Right lobe of liver (tissue), 6 donors: Measurements from ENCODE around the gene PTOV1. TPM values are rescaled to one million over a fixed set of nuclear protein-coding genes. Genes with fewer than 3 reads are reported as not detected.

Source experiments
- ATAC-seq, 4 donors: fragments of 200-7000 bp; cut with Tn5 transposase; one replicate each; pipeline ENCODE4 v1.9.1; 2020; ENCODE audit warnings: mild to moderate bottlenecking in 4 of 4, moderate library complexity in 4 of 4
- DNase-seq, 3 donors: peaks; one replicate each; pipeline ENCODE4 v3.0.0-alpha.2; 2020
- H3K27ac ChIP-seq, 3 donors: fragments of 200-600 bp; one replicate each; pipeline ENCODE4 v1.8.0; 2022
- H3K27me3 ChIP-seq, 2 donors: fragments of 200-600 bp; one replicate each; pipeline ENCODE4 v1.8.0; 2022
- H3K36me3 ChIP-seq, 4 donors: fragments of 200-600 bp; sonication (generic) in 1 of 4; one replicate each; pipeline versions ENCODE4 v1.5.1 to v1.8.0; 2017 to 2022; ENCODE audit warnings: control low read depth in 1 of 4
- H3K4me1 ChIP-seq, 4 donors: fragments of 200-600 bp; sonication (generic) in 1 of 4; one replicate each; pipeline versions ENCODE4 v1.5.1 to v1.8.0; 2017 to 2022; ENCODE audit warnings: control low read depth in 1 of 4
- H3K4me3 ChIP-seq, 3 donors: fragments of 200-600 bp; one replicate each; pipeline ENCODE4 v1.8.0; 2022
- H3K9me3 ChIP-seq, 4 donors: fragments of 200-600 bp; sonication (generic) in 1 of 4; one replicate each; pipeline versions ENCODE4 v1.5.1 to v1.8.0; 2017 to 2022; ENCODE audit warnings: control low read depth in 1 of 4
- CTCF ChIP-seq, 4 donors: fragments of 200-600 bp in 3 of 4; fragments of 450-650 bp in 1 of 4; IDR thresholded peaks; one replicate each; pipeline versions ENCODE4 v1.5.1 to v1.8.0; 2016 to 2022; ENCODE audit warnings: antibody characterized with exemption in 4 of 4, mild to moderate bottlenecking in 2 of 4
- POLR2A ChIP-seq: fragments of 450-650 bp; IDR thresholded peaks from one replicate; pipeline ENCODE4 v1.6.1; 2017; ENCODE audit warnings: antibody characterized with exemption, mild to moderate bottlenecking
- WGBS: methylation state at CpG from one replicate; pipeline ENCODE4 v1.1.6; 2018; ENCODE audit warnings: low coverage, low lambda C conversion rate; ENCODE audit not compliant: insufficient coverage; ENCODE audit errors: missing lambda C conversion rate; 5-methylcytosine and 5-hydroxymethylcytosine counted together
- intact Hi-C, 2 donors: fragments of 100-400 bp; cut with DNase I; formaldehyde crosslinking; loops; one replicate each; pipeline versions ENCODE4 v1.11.2 to v1.14.1; 2022
- total RNA-seq, 6 experiments: library from RNA; depleted of rRNA in 2 of 6; stranded (reverse); fragments of >200 nt in 2 of 6; fragmentation: NEBNext Ultra II Directional in 3 of 6; extraction: Animal tissue kit (Norgen Biotek cat#: 25700) in 3 of 6; gene quantifications; one replicate each; pipeline versions ENCODE4 v1.1.0 to v1.2.4, GENCODE V29; 2016 to 2023
- donor health status: DM: no; HTN: yes; CAD: no.
- donor health status: DM: no; HTN: no; CAD: no.
- donor health status: DM: no; HTN: no; CAD: no.
- donor health status: DM: no; HTN: yes; CAD: no.
- donor health status: DM: no; HTN: yes; CAD: no.

PTOV1 gene
- total RNA-seq, 6 experiments from 2014 or later, result 44.4 to 93.0 (median 69.6) TPM

- ATAC-seq (no peak), DNase-seq (peak in 1 of 3 donors; percentile 46)
- peaks cover 0 to 17% (median 5%) of the 10 kb centered on the region in 4 donors for H3K4me1 ChIP-seq
- no peaks in the 10 kb centered on the region for H3K27me3 ChIP-seq
- no peaks in the 10 kb centered on the region for H3K9me3 ChIP-seq
- 90% methylated on average over 6 of the region's 12 CpGs for WGBS
- H3K4me3 ChIP-seq, result no peak overlapping the region
- no peak overlapping the region for H3K27ac ChIP-seq
- peaks cover 0 to 36% (median 2%) of the 10 kb centered on the region in 4 donors for H3K36me3 ChIP-seq
- TF ChIP-seq POLR2A (no peak), CTCF (IDR thresholded peaks at IDR 0.05) (no peak)
- intact Hi-C loops, result no loop called here
These were observed 4.3 kb downstream of the PTOV1 start for GRCh38 chr19:49855277-49855675.

GRCh38 chr19:49855676-49856573 lies 5.0 kb downstream of the PTOV1 start:
- 93% methylated on average over 6 of the region's 21 CpGs for WGBS
- ATAC-seq (no peak), DNase-seq (peak in 1 of 3 donors; percentile 47)
- Histone ChIP-seq H3K4me1 (peaks cover 0 to 17% (median 5%) of the 10 kb centered on the region in 4 donors), H3K27ac (no peak overlapping the region), H3K36me3 (peaks cover 0 to 43% (median 4%) of the 10 kb centered on the region in 4 donors), H3K9me3 (no peaks in the 10 kb centered on the region), H3K4me3 (no peak overlapping the region), H3K27me3 (no peaks in the 10 kb centered on the region)
- TF ChIP-seq CTCF (IDR thresholded peaks at IDR 0.05) (no peak), POLR2A (peak; percentile 5)
- intact Hi-C loops, result no loop called here

GRCh38 chr19:49856574-49857021 lies 5.6 kb downstream of the PTOV1 start:
- ATAC-seq, result no peak
- H3K27me3 ChIP-seq, result no peaks in the 10 kb centered on the region
- H3K27ac ChIP-seq, result no peak overlapping the region
- no peak for TF ChIP-seq POLR2A
- TF ChIP-seq CTCF (IDR thresholded peaks at IDR 0.05), result no peak
- intact Hi-C loops, result no loop called here
- H3K4me3 ChIP-seq, result no peak overlapping the region
- H3K9me3 ChIP-seq, result no peaks in the 10 kb centered on the region
- H3K4me1 ChIP-seq, result peaks cover 0 to 17% (median 5%) of the 10 kb centered on the region in 4 donors
- peak in 1 of 3 donors; percentile 46 for DNase-seq
- peaks cover 0 to 43% (median 4%) of the 10 kb centered on the region in 4 donors for H3K36me3 ChIP-seq
- WGBS, result no CpG with 5 or more reads among the region's 18 CpGs

GRCh38 chr19:49857061-49857837 lies 6.3 kb downstream of the PTOV1 start:
- no CpG with 5 or more reads among the region's 26 CpGs for WGBS
- H3K27ac ChIP-seq, result no peak overlapping the region
- TF ChIP-seq CTCF (IDR thresholded peaks at IDR 0.05) (no peak), POLR2A (no peak)

More at GRCh38 chr19:49857061-49857837, 6.3 kb downstream of the PTOV1 start:
- DNase-seq, result peak in 2 of 3 donors; percentile 51 to 53
- no peaks in the 10 kb centered on the region for H3K27me3 ChIP-seq
- peaks cover 0 to 43% (median 4%) of the 10 kb centered on the region in 4 donors for H3K36me3 ChIP-seq
- no peaks in the 10 kb centered on the region for H3K9me3 ChIP-seq
- ATAC-seq, result no peak
- intact Hi-C loops, result no loop called here
- H3K4me3 ChIP-seq, result no peak overlapping the region
- peaks cover 0 to 14% (median 3%) of the 10 kb centered on the region in 4 donors for H3K4me1 ChIP-seq
